Stomach (tissue), 4 donors: ENCODE measurements around the gene ABCC1.

ENCODE experiments used
- CTCF ChIP-seq, 7 experiments: fragments of 450-650 bp in 4 of 7; fragments of 200-600 bp in 3 of 7; sonication (generic) in 3 of 7; IDR thresholded peaks; one replicate each; pipeline ENCODE4 v1.5.1; 2016 to 2019; ENCODE audit warnings: antibody characterized with exemption in 7 of 7, control low read depth in 2 of 7, mild to moderate bottlenecking in 1 of 7
- POLR2A ChIP-seq, 4 donors: fragments of 450-650 bp; IDR thresholded peaks; one replicate each; pipeline ENCODE4 v1.6.1; 2016; ENCODE audit warnings: antibody characterized with exemption in 4 of 4, control low read depth in 2 of 4, mild to moderate bottlenecking in 1 of 4, moderate library complexity in 1 of 4

- TF ChIP-seq POLR2A (IDR thresholded peaks at IDR 0.05) (no peak), CTCF (IDR thresholded peaks at IDR 0.05) (no peak)
These were observed 184.7 kb downstream of the ABCC1 start for GRCh38 chr16:16133943-16134604.
